SK-N-SH (cell line): Measurements from ENCODE around the gene TSPYL1.
"Not testable (repeated sequence)": the region's sequence is repeated elsewhere in the genome, so short reads cannot be mapped to it uniquely, and the experiment has no call there.

ENCODE experiments used
- CHD2 ChIP-seq: fragments of 150-350 bp; IDR thresholded peaks from 2 replicates; pipeline ENCODE4 v1.6.1; 2018; ENCODE audit warnings: low read length; ENCODE audit not compliant: partially characterized antibody
- EP300 ChIP-seq, 2 experiments: IDR thresholded peaks; 2 replicates each; pipeline versions ENCODE4 v1.4.0 to v1.6.1; 2012; ENCODE audit warnings: borderline replicate concordance in 1 of 2, low read depth in 1 of 2, low read length in 1 of 2
- EZH2phosphoT487 ChIP-seq: fragments of 200-600 bp; sonication (generic); IDR thresholded peaks from 2 replicates; pipeline ENCODE4 v1.6.1; 2017; ENCODE audit warnings: low read depth, mixed run types, mild to moderate bottlenecking, antibody characterized with exemption, moderate library complexity, borderline replicate concordance
- GABPA ChIP-seq: IDR thresholded peaks from 2 replicates; pipeline ENCODE4 v1.4.0; 2012; ENCODE audit warnings: low read depth, mild to moderate bottlenecking
- MXI1 ChIP-seq: IDR thresholded peaks from 2 replicates; pipeline ENCODE4 v1.6.1; 2012; ENCODE audit warnings: mild to moderate bottlenecking, low read depth, low read length, improper control_type of control experiment
- RFX5 ChIP-seq: IDR thresholded peaks from 2 replicates; pipeline ENCODE4 v1.6.1; 2012; ENCODE audit warnings: mild to moderate bottlenecking, improper control_type of control experiment, low read length
- SIN3A ChIP-seq: IDR thresholded peaks from 2 replicates; pipeline ENCODE4 v1.6.1; 2012; ENCODE audit warnings: low read depth, mild to moderate bottlenecking, low read length, moderate library complexity, borderline replicate concordance
- YY1 ChIP-seq: IDR thresholded peaks from 2 replicates; pipeline ENCODE4 v1.4.0; 2012; ENCODE audit warnings: low read depth, mild to moderate bottlenecking
- TF ChIP-seq, protein P1 (sequence below): fragments of 200-600 bp; sonication (generic); IDR thresholded peaks from 2 replicates; pipeline ENCODE4 v1.6.1; 2017; ENCODE audit warnings: antibody characterized with exemption, mild to moderate bottlenecking, moderate library complexity
- TF ChIP-seq, protein P2 (sequence below): IDR thresholded peaks from 2 replicates; pipeline ENCODE4 v1.4.0; 2012; ENCODE audit warnings: low read depth
- TF ChIP-seq, protein P3 (sequence below): fragments of 150-350 bp; IDR thresholded peaks from 2 replicates; pipeline ENCODE4 v1.6.1; 2016; ENCODE audit warnings: mild to moderate bottlenecking, low read depth, low read length
- TF ChIP-seq, protein P4 (sequence below): IDR thresholded peaks from 2 replicates; pipeline ENCODE4 v1.4.0; 2012; ENCODE audit warnings: low read depth, borderline replicate concordance
- TF ChIP-seq, protein P5 (sequence below): IDR thresholded peaks from 2 replicates; pipeline ENCODE4 v1.4.0; 2012; ENCODE audit warnings: low read depth, borderline replicate concordance
- TF ChIP-seq, protein P6 (sequence below): IDR thresholded peaks from 2 replicates; pipeline ENCODE4 v1.6.1; 2012; ENCODE audit warnings: mild to moderate bottlenecking, low read depth, low read length, moderate library complexity

DNA sequence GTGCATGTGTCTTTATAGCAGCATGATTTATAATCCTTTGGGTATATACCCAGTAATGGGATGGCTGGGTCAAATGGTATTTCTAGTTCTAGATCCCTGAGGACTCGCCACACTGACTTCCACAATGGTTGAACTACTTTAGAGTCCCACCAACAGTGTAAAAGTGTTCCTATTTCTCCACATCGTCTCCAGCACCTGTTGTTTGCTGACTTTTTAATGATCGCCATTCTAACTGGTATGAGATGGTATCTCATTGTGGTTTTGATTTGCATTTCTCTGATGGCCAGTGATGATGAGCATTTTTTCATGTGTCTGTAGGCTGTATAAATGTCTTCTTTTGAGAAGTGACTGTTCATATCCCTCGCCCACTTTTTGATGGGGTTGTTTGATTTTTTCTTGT is 5.3 kb upstream of the TSPYL1 start:
- TF ChIP-seq, protein P1, sequence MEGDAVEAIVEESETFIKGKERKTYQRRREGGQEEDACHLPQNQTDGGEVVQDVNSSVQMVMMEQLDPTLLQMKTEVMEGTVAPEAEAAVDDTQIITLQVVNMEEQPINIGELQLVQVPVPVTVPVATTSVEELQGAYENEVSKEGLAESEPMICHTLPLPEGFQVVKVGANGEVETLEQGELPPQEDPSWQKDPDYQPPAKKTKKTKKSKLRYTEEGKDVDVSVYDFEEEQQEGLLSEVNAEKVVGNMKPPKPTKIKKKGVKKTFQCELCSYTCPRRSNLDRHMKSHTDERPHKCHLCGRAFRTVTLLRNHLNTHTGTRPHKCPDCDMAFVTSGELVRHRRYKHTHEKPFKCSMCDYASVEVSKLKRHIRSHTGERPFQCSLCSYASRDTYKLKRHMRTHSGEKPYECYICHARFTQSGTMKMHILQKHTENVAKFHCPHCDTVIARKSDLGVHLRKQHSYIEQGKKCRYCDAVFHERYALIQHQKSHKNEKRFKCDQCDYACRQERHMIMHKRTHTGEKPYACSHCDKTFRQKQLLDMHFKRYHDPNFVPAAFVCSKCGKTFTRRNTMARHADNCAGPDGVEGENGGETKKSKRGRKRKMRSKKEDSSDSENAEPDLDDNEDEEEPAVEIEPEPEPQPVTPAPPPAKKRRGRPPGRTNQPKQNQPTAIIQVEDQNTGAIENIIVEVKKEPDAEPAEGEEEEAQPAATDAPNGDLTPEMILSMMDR = not testable (repeated sequence)
- not testable (repeated sequence) for TF ChIP-seq MXI1; EP300 (IDR thresholded peaks at IDR 0.05; ENCODE audit: borderline replicate concordance in 1 of 2, low read depth in 1 of 2, low read length in 1 of 2); YY1; EZH2phosphoT487; CHD2; SIN3A; RFX5; GABPA
- TF ChIP-seq, protein P2, sequence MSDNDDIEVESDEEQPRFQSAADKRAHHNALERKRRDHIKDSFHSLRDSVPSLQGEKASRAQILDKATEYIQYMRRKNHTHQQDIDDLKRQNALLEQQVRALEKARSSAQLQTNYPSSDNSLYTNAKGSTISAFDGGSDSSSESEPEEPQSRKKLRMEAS = not testable (repeated sequence)
- TF ChIP-seq, protein P3, sequence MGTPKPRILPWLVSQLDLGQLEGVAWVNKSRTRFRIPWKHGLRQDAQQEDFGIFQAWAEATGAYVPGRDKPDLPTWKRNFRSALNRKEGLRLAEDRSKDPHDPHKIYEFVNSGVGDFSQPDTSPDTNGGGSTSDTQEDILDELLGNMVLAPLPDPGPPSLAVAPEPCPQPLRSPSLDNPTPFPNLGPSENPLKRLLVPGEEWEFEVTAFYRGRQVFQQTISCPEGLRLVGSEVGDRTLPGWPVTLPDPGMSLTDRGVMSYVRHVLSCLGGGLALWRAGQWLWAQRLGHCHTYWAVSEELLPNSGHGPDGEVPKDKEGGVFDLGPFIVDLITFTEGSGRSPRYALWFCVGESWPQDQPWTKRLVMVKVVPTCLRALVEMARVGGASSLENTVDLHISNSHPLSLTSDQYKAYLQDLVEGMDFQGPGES = not testable (repeated sequence)
- TF ChIP-seq, protein P4, sequence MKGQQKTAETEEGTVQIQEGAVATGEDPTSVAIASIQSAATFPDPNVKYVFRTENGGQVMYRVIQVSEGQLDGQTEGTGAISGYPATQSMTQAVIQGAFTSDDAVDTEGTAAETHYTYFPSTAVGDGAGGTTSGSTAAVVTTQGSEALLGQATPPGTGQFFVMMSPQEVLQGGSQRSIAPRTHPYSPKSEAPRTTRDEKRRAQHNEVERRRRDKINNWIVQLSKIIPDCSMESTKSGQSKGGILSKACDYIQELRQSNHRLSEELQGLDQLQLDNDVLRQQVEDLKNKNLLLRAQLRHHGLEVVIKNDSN = not testable (repeated sequence)
- TF ChIP-seq, protein P5, sequence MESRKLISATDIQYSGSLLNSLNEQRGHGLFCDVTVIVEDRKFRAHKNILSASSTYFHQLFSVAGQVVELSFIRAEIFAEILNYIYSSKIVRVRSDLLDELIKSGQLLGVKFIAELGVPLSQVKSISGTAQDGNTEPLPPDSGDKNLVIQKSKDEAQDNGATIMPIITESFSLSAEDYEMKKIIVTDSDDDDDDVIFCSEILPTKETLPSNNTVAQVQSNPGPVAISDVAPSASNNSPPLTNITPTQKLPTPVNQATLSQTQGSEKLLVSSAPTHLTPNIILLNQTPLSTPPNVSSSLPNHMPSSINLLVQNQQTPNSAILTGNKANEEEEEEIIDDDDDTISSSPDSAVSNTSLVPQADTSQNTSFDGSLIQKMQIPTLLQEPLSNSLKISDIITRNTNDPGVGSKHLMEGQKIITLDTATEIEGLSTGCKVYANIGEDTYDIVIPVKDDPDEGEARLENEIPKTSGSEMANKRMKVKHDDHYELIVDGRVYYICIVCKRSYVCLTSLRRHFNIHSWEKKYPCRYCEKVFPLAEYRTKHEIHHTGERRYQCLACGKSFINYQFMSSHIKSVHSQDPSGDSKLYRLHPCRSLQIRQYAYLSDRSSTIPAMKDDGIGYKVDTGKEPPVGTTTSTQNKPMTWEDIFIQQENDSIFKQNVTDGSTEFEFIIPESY = not testable (repeated sequence)
- TF ChIP-seq, protein P6, sequence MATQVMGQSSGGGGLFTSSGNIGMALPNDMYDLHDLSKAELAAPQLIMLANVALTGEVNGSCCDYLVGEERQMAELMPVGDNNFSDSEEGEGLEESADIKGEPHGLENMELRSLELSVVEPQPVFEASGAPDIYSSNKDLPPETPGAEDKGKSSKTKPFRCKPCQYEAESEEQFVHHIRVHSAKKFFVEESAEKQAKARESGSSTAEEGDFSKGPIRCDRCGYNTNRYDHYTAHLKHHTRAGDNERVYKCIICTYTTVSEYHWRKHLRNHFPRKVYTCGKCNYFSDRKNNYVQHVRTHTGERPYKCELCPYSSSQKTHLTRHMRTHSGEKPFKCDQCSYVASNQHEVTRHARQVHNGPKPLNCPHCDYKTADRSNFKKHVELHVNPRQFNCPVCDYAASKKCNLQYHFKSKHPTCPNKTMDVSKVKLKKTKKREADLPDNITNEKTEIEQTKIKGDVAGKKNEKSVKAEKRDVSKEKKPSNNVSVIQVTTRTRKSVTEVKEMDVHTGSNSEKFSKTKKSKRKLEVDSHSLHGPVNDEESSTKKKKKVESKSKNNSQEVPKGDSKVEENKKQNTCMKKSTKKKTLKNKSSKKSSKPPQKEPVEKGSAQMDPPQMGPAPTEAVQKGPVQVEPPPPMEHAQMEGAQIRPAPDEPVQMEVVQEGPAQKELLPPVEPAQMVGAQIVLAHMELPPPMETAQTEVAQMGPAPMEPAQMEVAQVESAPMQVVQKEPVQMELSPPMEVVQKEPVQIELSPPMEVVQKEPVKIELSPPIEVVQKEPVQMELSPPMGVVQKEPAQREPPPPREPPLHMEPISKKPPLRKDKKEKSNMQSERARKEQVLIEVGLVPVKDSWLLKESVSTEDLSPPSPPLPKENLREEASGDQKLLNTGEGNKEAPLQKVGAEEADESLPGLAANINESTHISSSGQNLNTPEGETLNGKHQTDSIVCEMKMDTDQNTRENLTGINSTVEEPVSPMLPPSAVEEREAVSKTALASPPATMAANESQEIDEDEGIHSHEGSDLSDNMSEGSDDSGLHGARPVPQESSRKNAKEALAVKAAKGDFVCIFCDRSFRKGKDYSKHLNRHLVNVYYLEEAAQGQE = not testable (repeated sequence)
